GM19239 (cell line): ENCODE results near the gene RALBP1.
"Not testable (repeated sequence)": the region's sequence is repeated elsewhere in the genome, so short reads cannot be mapped to it uniquely, and the experiment has no call there.

Experiments
- DNase-seq: peaks from one replicate; pipeline ENCODE4 v3.0.0; 2011; ENCODE audit warnings: low spot score; ENCODE audit not compliant: insufficient read length
- FAIRE-seq: peaks from 2 replicates; lab custom pipeline; 2011; peaks lifted over from hg19 to GRCh38; lab: Jason Lieb, UNC

RALBP1 gene

DNA sequence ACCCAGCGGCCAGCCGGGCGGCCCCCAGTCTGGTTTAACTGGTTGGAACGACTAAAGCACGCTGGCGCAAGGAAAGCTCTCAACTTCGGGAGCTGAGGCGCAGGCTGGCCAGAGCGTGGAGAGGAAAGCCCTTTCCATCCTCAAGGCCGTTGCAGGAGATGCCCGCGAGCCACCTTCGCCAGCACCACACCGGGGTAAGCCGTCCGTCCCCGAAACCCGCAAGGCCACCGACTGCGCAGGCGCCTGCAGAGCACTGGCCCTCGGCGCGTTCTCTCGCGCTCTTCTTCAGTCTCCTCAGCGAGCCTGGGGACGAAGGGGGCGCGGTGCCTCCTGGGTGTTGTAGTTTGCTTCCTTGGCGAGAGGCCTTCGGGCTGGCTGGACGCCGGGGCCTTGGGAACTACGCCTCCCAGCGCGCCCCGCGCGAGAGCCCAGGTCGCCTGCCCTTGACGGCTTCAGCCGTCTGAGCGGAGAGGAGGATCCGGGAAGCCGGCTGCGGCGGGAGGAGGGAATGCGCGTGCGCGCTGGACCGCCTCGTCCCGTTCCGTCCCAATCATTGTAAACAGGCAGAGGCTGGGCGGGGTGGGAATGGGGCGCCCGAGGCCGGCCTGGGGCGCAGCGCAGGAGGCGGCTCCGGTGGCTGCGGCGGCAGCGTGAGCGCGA lies at the start of gene RALBP1:
Gene RALBP1 (plus strand): TSS at position 531 of the 660 bp plus-strand sequence. CDS start 37,533 bp downstream, outside the sequence.
- FAIRE-seq (peak; percentile 100), DNase-seq (peak; percentile 96)

DNA sequence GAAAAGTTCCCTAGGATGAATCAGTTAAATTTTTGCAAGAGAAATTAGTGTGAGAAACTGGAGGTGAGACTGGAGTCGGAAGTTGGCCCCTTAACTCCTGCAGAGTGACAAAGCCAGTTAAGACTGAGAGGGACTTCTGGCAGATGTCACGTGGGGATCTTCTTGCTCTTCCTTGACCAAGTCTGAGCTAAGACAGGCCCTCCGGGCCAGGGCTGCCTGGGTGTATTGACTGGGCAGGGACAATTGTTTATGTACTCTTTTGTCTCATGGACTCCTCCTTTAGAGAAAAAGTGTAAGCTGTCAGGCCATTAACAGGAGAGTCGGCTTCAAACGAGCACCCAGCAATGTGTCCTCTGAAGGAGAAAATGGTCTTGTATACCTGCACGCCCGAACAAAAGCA lies 48.6 kb upstream of the RALBP1 start:
- no peak for DNase-seq
- FAIRE-seq, result no peak

DNA sequence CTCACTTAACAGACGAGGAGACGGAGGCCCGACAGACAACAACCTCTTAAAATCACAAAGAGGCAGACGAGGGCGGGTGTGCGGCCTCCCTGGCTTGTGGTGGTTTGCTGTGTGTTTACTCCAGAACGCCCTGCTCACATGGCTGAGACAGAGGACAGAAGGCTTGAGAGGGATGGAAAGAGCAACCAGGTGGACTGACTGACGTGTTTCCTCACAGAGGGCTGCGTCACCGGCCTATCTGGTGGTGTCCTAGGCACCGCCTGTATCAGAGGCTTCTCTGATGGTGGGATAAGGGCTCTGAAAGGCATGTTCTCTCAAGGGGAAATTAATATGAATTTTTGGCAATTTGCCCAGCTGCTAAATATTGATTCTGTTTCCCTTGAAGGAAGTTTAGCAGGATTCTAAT lies 47.0 kb upstream of the RALBP1 start:
- FAIRE-seq, result no peak
- DNase-seq, result no peak

DNA sequence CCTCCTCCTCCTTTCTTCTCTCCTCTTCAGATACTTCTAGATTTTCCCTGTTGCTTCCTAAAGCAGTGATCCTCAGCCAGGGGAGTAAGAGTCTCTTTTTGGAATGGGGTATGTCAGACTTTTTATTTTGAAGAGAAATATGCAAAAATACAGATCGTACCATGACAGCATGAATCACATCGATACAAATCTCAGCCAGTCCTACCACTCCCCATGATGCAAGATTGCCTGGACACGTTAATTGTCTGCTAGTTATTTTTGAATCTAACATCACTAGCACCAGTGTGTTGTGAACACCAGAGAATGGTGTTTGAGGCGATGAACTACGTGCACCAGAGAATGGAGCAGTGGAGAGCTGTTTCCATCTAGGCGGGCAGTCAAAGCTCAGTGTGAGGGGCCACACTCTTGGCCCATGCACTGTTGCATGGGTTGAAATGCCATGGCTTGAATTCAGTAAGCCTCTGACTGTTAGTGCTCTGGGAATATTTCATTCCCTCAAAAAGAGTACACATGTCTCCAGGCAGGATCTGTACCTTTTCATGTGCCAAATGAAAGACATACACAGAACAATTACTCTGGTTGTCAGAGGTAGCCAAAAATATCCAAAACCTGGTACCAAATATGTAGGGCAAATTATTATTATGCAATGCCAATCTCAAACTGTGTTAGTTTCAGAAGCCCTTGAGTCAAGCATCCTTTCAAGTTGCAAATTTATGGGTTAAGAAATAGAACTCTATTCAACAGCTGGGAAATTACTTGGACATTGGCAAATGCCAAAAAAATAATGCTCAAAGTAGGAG lies 46.3 kb upstream of the RALBP1 start:
- FAIRE-seq (no peak), DNase-seq (no peak)

DNA sequence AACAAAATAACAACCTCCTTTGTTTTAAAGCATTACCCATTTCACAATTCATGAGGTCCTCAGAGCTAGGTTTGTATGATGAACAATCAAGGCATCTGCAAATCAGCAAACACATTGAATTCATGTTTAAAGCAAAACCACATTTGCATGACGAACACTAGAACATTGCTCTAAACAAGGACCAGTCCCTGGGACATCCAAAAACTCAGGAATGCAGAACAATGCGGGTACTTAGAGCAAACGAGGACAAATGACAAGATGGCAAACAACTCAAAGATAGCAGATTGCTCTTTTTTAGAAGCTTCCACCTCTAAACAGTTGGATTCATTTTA lies 45.7 kb upstream of the RALBP1 start:
- FAIRE-seq (no peak), DNase-seq (no peak)

DNA sequence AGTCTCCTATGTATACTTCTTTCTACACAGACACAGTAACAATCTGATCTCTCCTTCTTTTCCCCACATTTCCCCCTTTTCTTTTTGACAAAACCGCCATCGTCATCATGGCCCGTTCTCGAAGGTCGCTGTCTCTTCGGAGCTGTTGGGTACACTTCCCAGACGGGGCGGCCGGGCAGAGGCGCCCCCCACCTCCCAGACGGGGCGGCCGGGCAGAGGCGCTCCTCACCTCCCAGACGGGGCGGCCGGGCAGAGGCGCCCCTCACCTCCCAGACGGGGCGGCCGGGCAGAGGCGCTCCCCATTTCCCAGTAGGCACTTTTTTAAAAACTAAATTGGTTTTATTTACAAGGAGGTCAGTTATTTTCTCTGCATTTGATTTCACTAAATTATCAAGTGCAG lies 45.0 kb upstream of the RALBP1 start:
- FAIRE-seq, result not testable (repeated sequence)

DNA sequence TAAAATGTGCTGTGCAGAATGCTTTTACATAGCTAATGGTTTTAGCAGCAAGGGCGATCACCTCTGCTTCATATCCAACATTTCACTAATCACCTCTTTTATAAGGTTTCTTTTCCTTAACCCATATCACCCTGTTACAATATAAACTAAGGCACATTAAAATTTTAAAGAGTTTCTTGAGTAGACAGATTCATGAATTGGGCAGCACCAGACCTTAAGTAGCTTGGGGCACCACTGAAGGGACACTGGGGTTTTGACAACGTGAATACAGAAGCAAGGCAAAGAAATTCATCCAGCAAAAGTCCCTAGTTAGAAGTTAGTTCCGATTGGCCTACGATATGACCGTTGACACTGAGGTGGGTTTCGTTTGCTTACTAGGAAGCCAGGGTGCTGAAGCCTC lies 44.0 kb upstream of the RALBP1 start:
- DNase-seq, result no peak
- FAIRE-seq, result no peak

More for the DNA sequence above, 45.0 kb upstream of the RALBP1 start:
- DNase-seq, result not testable (repeated sequence)

DNA sequence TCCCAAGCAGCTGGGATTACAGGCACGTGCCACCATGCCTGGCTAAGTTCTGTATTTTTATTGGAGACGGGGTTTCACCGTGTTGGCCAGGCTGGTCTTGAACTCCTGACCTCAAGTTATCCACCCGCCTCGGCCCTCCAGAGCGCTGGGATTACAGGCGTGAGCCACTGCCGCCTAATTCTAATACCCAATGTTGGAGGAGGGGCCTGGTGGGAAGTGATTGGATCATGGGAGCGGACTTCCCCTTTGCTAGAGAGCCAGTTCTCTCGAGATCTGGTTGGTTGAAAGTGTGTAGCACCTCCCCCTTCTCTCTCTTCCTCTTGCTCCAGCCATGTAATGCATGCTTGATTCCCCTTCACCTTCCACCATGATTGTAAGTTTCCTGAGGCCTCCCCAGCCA lies 42.2 kb upstream of the RALBP1 start:
- not testable (repeated sequence) for DNase-seq, FAIRE-seq

DNA sequence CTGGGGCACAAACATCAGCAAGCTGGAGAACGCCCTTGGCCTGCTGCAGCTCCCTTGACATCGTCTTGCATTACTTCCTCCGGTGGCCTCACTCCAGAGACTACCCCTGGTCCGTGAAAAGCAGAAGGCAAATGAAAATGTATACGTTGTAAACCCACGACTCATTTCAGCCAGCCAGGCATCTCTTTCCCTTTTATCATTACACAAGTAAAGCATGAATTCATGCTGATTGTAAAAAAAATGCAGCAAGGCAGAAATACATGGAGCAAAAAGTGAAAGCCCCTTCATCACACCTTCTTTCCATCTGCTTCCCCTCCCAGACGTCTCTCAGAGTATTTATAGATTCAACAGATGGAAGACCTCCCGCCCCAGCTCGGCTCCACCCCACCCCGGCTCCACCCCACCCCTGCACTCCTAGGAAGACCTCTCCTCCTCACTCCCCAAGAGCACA lies 41.6 kb upstream of the RALBP1 start:
- FAIRE-seq, result no peak
- DNase-seq, result no peak

DNA sequence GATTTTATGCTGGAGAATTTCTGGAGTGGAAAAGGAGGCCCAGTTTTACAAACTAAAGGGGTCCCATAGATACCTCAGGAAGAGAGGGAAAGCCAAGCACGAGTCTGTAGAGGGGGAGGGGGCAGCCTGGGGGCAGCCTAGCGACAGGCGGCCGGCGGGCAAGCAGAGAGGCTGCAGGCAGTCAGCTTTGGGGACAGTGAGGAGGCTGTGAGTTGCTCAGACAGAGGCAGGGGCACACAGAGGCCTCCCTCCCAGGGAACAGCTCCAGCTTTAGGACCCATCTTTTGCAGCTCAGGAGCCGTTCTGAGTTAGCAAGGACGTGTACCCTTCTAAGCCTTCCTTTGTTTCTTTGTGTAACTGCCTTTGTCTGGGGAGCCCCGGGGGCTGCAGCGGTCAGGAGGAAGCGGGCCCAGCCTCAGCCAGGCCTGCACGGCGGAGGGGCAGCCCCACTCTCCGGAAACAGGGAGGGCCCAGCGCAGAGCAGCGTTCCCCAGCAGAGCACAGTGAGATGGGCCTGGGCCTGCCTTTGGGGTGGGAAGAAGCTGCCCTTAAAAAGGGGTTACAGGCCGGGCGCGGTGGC lies 41.1 kb upstream of the RALBP1 start:
- DNase-seq (no peak), FAIRE-seq (no peak)

DNA sequence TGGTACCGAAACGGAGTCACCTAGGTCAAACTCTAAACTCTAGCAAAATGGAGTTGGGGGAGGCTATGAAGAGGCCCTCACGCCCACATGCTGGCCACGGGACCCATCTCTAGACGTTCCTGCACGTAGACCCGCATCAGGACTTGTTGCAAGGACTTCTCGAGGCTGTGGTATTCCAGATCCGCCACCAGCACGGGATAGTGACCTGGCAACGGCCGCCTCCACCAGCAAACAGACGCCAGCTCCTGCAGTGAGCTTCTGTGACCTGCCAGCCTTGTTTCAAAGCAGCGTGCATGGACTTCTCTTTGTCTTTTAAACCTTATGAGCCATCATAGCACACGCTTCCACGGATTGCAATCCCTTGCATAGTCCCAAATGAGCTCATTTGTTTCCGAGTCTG lies 40.3 kb upstream of the RALBP1 start:
- no peak for FAIRE-seq
- DNase-seq, result no peak

DNA sequence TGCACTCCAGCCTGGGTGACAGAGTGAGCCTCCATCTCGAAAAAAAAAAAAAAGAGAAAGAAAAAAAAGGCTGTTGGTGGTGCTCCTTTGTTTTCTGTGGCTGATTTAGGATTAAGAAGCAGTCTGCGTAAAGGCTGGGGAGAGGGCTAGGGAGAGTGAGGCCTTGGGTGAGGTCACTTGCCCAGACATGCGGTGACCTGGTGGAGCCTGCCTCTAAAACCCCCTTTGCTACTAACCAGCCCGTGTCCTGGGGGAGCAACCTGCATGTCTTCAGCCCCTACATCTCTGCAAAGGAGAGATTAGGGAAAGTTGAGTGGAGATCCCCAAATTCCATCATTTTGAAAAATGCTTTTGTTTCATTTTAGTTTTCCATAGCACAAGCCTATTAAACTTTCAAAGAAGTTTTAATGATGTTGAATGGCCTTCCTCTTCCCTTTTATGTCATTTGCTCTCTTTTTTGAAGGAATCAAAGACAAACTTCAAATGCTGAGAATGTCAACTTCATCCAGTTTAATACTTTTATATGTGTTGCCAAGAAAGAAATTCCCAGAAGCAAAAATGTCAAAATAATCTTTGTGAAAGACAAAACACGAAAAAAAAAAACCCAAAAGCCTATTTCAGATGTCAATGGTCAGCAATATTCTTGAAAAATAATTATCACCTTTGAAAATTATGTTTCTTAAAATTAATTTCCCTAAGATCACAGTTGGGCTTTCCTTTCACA lies 38.9 kb upstream of the RALBP1 start:
- DNase-seq, result no peak
- FAIRE-seq, result peak; percentile 14

DNA sequence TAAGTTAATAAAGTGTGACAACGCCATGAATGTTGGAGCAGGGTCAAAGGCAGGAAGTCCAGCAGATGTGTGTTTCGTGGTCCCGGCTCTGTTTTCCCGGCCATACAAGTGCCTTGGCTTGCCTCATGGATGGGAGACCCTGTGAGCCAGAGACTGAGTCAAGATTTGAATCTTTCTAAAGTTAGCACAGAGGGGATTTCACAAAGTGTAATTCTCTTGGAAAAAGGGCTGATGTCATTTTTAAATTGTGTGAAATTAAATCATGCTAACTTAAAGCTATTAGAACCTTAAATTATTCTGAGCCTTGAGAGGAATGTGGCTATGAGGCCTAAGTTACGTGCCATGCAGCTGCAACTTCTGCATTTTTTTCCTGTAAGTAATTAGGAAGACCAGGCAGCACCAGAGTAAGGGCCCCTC lies 38.3 kb upstream of the RALBP1 start:
- DNase-seq (no peak), FAIRE-seq (no peak)

DNA sequence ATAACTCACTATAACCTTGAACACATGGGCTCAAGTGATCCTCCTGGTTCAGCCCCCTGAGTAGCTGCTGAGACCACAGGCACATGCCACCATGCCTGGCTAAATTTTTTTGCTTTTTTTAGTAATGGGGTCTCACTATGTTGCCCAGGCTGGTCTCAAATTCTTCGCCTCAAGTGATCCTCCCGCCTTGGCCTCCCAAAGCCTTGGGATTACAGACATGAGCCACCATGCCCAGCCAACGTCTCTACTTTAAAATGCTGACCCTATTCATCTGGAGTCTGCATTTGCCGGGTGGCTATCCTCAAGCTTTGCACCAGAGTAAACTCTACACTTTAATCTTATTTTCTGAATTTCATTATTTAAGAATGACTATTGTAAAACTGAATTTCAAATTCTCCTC lies 37.6 kb upstream of the RALBP1 start:
- FAIRE-seq, result no peak
- no peak for DNase-seq

DNA sequence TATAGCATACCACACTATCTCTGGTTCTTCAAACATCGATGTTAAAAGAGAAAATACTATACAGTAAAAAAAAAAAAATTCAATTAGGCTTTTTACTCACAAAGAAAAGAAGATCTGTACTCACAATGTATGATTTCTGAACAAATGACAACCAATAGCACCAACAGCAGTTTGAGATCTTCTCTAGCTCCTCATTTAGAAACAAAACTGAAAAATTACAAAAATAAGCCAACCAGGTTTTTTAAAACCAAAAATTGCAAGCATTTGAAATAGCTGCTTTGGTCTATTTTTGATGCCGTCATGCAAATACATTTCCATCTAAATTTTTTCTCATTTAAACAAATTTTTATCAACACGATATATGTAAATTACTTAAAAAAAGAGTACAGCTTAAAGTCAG lies 34.3 kb upstream of the RALBP1 start:
- FAIRE-seq (no peak), DNase-seq (no peak)

DNA sequence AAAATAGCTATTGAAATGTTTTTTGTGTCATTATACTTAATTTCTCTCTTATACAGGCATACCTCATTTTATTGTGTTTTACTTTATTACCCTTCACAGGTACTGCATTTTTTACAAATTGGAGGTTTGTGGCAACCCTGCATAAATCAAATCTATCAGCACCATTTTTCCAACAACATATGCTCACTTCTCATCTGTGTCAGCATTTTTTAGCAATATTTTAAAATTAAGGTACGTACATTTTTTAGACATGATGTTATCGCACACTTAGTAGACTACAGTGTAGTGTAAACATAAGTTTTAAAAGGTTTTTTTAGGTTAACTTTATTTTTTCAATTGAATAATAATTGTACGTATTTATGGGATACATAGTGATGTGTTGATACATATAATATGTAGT lies 30.8 kb upstream of the RALBP1 start:
- DNase-seq, result no peak
- peak; percentile 53 for FAIRE-seq

DNA sequence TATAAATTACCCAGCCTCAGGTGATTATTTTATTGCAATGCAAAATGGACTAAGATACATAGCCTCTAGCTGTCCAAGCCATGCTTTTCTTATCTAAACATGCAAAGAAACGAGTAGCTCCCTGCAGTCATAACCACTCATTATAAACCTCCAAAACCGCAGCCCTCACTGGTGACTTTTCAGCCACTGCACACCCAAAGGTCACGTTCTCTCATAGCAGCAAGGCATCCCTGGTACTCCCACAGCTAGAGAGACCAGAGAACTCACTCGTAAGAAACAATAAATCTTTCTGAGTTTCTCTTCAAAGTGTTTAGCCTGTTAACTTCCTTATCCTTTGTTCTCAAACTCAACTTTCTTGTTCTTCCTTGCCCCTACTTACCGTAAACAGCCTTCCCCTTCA lies 28.5 kb upstream of the RALBP1 start:
- no peak for FAIRE-seq
- DNase-seq, result no peak

DNA sequence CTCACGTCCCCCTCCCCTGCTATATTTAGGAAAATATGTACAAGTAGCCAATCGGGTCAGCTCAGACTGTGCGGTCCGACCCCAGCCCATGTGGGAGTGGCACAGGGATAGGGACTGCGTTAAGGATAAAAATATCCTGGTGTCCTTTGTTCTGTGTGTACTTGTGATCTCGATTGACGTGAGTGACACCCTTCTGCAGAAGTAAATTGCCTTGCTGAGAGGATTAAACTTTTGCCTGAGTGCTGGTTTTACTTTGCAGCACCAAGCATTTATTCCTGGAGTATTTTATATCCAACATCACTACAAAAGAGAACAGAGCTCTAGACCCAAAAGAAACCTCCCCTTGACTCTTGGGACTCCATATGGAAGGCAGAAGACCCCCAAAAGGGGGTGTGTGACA lies 28.0 kb upstream of the RALBP1 start:
- FAIRE-seq, result no peak
- DNase-seq, result no peak

DNA sequence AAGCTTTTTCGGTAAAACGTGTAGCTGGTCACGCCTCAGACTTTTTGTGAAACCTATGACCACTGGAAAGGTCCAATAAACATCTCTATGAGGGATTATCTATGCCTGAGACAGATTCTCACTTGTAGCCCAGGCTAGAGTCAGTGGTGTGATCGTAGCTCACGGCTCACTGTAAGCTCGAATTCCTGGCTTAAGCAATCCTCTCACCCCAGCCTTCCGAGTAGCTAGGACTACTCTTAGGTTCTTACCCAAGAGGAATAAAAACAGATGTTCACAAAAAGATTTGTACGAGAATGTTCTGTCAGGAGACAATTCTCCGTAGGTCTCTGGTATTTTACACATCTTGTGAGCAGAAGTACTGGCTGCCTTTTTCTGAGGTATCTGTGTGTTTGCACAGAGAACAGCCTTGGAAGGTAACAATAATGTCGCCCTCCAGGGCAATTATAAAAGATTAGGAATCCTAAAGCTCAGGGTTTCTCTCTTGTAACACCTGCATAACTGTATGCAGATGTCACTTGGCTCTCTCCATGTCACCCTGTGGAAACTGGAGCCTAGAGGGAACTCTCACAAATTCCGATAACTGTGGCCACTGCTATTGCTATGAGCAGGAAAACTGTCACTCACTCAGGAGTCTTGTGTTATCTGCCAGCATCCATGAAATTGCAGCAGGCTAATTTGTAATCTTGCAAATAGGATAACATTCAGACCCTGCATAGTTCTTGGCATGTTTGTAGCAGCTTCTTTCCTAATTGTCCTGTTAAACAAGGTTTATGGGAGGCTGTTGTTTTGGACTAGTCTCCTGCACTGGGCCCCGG lies 25.5 kb upstream of the RALBP1 start:
- FAIRE-seq, result no peak
- no peak for DNase-seq

DNA sequence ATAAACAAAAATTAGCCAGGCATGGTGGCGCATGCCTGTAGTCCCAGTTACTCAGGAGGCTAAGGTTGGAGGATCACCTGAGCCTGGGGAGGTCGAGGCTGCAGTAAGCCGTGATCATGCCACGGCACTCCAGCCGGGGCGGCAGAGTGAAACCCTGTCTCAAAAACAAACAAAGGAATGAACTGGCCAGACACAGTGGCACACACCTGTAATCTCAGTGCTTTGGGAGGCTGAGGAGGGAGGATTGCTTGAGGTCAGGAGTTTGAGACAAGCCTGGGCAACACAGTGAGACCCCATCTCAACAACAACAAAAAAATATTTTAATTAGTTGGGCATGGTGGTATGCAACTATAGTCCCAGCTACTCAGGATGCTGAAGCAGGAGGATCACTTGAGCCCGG lies 24.4 kb upstream of the RALBP1 start:
- DNase-seq, FAIRE-seq: not testable (repeated sequence)
